ENCODE results near the gene DDX60.

The DDX60 gene

GRCh38 chr4:168197926-168198325, 120.6 kb downstream of the DDX60 start:
- no peaks in the 10 kb centered on the region for H3K4me1 ChIP-seq (ENCODE audit: insufficient read depth, low read length)
- H3K36me3 ChIP-seq (ENCODE audit: insufficient read depth, low read depth, low read length) = no peaks in the 10 kb centered on the region
- H3K27ac ChIP-seq (ENCODE audit: low read length) = no peak overlapping the region
- H3K9ac ChIP-seq (ENCODE audit: low read depth, low read length) = no peak overlapping the region
- peaks cover 10% of the 10 kb centered on the region for H3K9me3 ChIP-seq (ENCODE audit: insufficient read depth, low read depth, low read length)
- no peaks in the 10 kb centered on the region for H3K27me3 ChIP-seq (ENCODE audit: insufficient read depth, low read length)
- H3K4me3 ChIP-seq (ENCODE audit: low read length) = no peak overlapping the region

- Histone ChIP-seq H3K4me1 (ENCODE audit: insufficient read depth, low read length) (no peaks in the 10 kb centered on the region), H3K9ac (ENCODE audit: low read depth, low read length) (no peak overlapping the region), H3K4me3 (ENCODE audit: low read length) (no peak overlapping the region), H3K9me3 (ENCODE audit: insufficient read depth, low read depth, low read length) (no peaks in the 10 kb centered on the region), H3K27ac (ENCODE audit: low read length) (no peak overlapping the region), H3K27me3 (ENCODE audit: insufficient read depth, low read length) (no peaks in the 10 kb centered on the region), H3K36me3 (ENCODE audit: insufficient read depth, low read depth, low read length) (no peaks in the 10 kb centered on the region)
Measured at GRCh38 chr4:168188754-168189153, 129.8 kb downstream of the DDX60 start.

GRCh38 chr4:168183717-168184571, 134.6 kb downstream of the DDX60 start:
- Histone ChIP-seq H3K36me3 (ENCODE audit: insufficient read depth, low read depth, low read length) (no peaks in the 10 kb centered on the region), H3K27me3 (ENCODE audit: insufficient read depth, low read length) (no peaks in the 10 kb centered on the region), H3K9ac (ENCODE audit: low read depth, low read length) (no peak overlapping the region), H3K9me3 (ENCODE audit: insufficient read depth, low read depth, low read length) (no peaks in the 10 kb centered on the region), H3K4me1 (ENCODE audit: insufficient read depth, low read length) (no peaks in the 10 kb centered on the region), H3K27ac (ENCODE audit: low read length) (no peak overlapping the region), H3K4me3 (ENCODE audit: low read length) (no peak overlapping the region)

GRCh38 chr4:168177546-168178149, 140.9 kb downstream of the DDX60 start:
- H3K9ac ChIP-seq (ENCODE audit: low read depth, low read length) = no peak overlapping the region
- no peak overlapping the region for H3K4me3 ChIP-seq (ENCODE audit: low read length)
- no peaks in the 10 kb centered on the region for H3K9me3 ChIP-seq (ENCODE audit: insufficient read depth, low read depth, low read length)
- H3K27ac ChIP-seq (ENCODE audit: low read length) = no peak overlapping the region
- no peaks in the 10 kb centered on the region for H3K4me1 ChIP-seq (ENCODE audit: insufficient read depth, low read length)
- no peaks in the 10 kb centered on the region for H3K36me3 ChIP-seq (ENCODE audit: insufficient read depth, low read depth, low read length)
- no peaks in the 10 kb centered on the region for H3K27me3 ChIP-seq (ENCODE audit: insufficient read depth, low read length)

- Histone ChIP-seq H3K27ac (ENCODE audit: low read length) (no peak overlapping the region), H3K9me3 (ENCODE audit: insufficient read depth, low read depth, low read length) (no peaks in the 10 kb centered on the region), H3K4me3 (ENCODE audit: low read length) (no peak overlapping the region), H3K4me1 (ENCODE audit: insufficient read depth, low read length) (peaks cover 7% of the 10 kb centered on the region; the same call in 1 of the 2 replicates), H3K36me3 (ENCODE audit: insufficient read depth, low read depth, low read length) (no peaks in the 10 kb centered on the region), H3K9ac (ENCODE audit: low read depth, low read length) (no peak overlapping the region), H3K27me3 (ENCODE audit: insufficient read depth, low read length) (no peaks in the 10 kb centered on the region)
Measured at GRCh38 chr4:168174308-168174707, 144.2 kb downstream of the DDX60 start.

GRCh38 chr4:168167714-168168284, 150.8 kb downstream of the DDX60 start:
- no peaks in the 10 kb centered on the region for H3K36me3 ChIP-seq (ENCODE audit: insufficient read depth, low read depth, low read length)
- no peaks in the 10 kb centered on the region for H3K27me3 ChIP-seq (ENCODE audit: insufficient read depth, low read length)
- H3K9ac ChIP-seq (ENCODE audit: low read depth, low read length) = no peak overlapping the region
- no peak overlapping the region for H3K27ac ChIP-seq (ENCODE audit: low read length)
- H3K4me3 ChIP-seq (ENCODE audit: low read length) = no peak overlapping the region
- H3K9me3 ChIP-seq (ENCODE audit: insufficient read depth, low read depth, low read length) = no peaks in the 10 kb centered on the region
- H3K4me1 ChIP-seq (ENCODE audit: insufficient read depth, low read length) = peaks cover 7% of the 10 kb centered on the region; the same call in 1 of the 2 replicates

Measured in iPS-20b (cell line).